GM21825 (cell line): ENCODE data around the gene CRADD.

ENCODE experiments used
- ATAC-seq: cut with Tn5 transposase; IDR thresholded peaks from one replicate; pipeline ENCODE4 v1.9.1; 2021; ENCODE audit warnings: mild to moderate bottlenecking, moderate library complexity; ENCODE audit not compliant: unreplicated experiment

CRADD gene

GRCh38 chr12:93892423-93893268, 215.5 kb downstream of the CRADD start:
- ATAC-seq, result no peak

- ATAC-seq, result no peak
These were observed 217.4 kb downstream of the CRADD start for GRCh38 chr12:93894391-93895088.

GRCh38 chr12:93895089-93895445, 217.9 kb downstream of the CRADD start:
- ATAC-seq, result no peak

- ATAC-seq, result no peak
These were observed 219.3 kb downstream of the CRADD start for GRCh38 chr12:93896427-93896826.

- ATAC-seq, result no peak
These were observed 219.8 kb downstream of the CRADD start for GRCh38 chr12:93896952-93897351.

- ATAC-seq, result no peak
These were observed 224.6 kb downstream of the CRADD start for GRCh38 chr12:93901739-93902138.

GRCh38 chr12:93902192-93902591, 225.0 kb downstream of the CRADD start:
- ATAC-seq, result no peak

- ATAC-seq, result no peak
These were observed 225.8 kb downstream of the CRADD start for GRCh38 chr12:93902736-93903562.

GRCh38 chr12:93904124-93904523, 226.9 kb downstream of the CRADD start:
- no peak for ATAC-seq

- no peak for ATAC-seq
These were observed 231.1 kb downstream of the CRADD start for GRCh38 chr12:93908264-93908663.

- no peak for ATAC-seq
These were observed 231.8 kb downstream of the CRADD start for GRCh38 chr12:93908846-93909567.

- ATAC-seq, result no peak
These were observed 234.2 kb downstream of the CRADD start for GRCh38 chr12:93911396-93911795.

- ATAC-seq, result no peak
These were observed 235.0 kb downstream of the CRADD start for GRCh38 chr12:93912086-93912733.

GRCh38 chr12:93913845-93914244, 236.7 kb downstream of the CRADD start:
- no peak for ATAC-seq

GRCh38 chr12:93914281-93914680, 237.1 kb downstream of the CRADD start:
- ATAC-seq, result no peak

- ATAC-seq, result no peak
These were observed 238.2 kb downstream of the CRADD start for GRCh38 chr12:93915411-93915810.

GRCh38 chr12:93916402-93916801, 239.2 kb downstream of the CRADD start:
- ATAC-seq, result no peak

- ATAC-seq, result no peak
These were observed 241.1 kb downstream of the CRADD start for GRCh38 chr12:93918262-93918661.

- no peak for ATAC-seq
These were observed 241.7 kb downstream of the CRADD start for GRCh38 chr12:93918900-93919299.

- no peak for ATAC-seq
These were observed 244.3 kb downstream of the CRADD start for GRCh38 chr12:93921521-93921920.
